ENCODE measurements around the gene NKX2-8.
"Not testable (repeated sequence)": the region's sequence is repeated elsewhere in the genome, so short reads cannot be mapped to it uniquely, and the experiment has no call there.

Gene NKX2-8

GRCh38 chr14:36579573-36580140 is 2.8 kb downstream of the NKX2-8 start:
- no peak for DNase-seq

- DNase-seq, result no peak
These were observed 3.3 kb downstream of the NKX2-8 start for GRCh38 chr14:36579001-36579555.

GRCh38 chr14:36570065-36570464 is 12.3 kb downstream of the NKX2-8 start:
- no peak for DNase-seq

GRCh38 chr14:36556811-36557433 is 25.5 kb downstream of the NKX2-8 start:
- DNase-seq, result peak; percentile 18 to 24

GRCh38 chr14:36555998-36556743 is 26.2 kb downstream of the NKX2-8 start:
- no peak for DNase-seq

GRCh38 chr14:36553656-36554260 is 28.7 kb downstream of the NKX2-8 start:
- DNase-seq, result no peak

GRCh38 chr14:36550899-36551298 is 31.5 kb downstream of the NKX2-8 start:
- no peak for DNase-seq

- DNase-seq, result not testable (repeated sequence)
These were observed 38.1 kb downstream of the NKX2-8 start for GRCh38 chr14:36544280-36544679.

- DNase-seq, result no peak
These were observed 44.4 kb downstream of the NKX2-8 start for GRCh38 chr14:36538051-36538450.

Measured in stimulated activated CD4-positive, alpha-beta T cell treated with anti-CD3 and anti-CD28 coated beads, Interleukin-2, amount 100 ng/mL, for 48 hours (primary cell).